ENCODE results near the gene FASLG.
A peak's percentile ranks its signal among the peaks of the same experiment; 100 is the strongest.

Gene FASLG

GRCh38 chr1:172669011-172669410 lies 10.1 kb downstream of the FASLG start:
- DNase-seq (no peak), ATAC-seq (ENCODE audit: insufficient read depth, low read depth) (no peak)
- no peaks in the 10 kb centered on the region for H3K27me3 ChIP-seq (ENCODE audit: insufficient read depth, low read length, poor library complexity)
- no peaks in the 10 kb centered on the region for H3K36me3 ChIP-seq (ENCODE audit: insufficient read depth, low read length)
- H3K9ac ChIP-seq (ENCODE audit: low read depth, low read length) = no peak overlapping the region
- H3K27ac ChIP-seq (ENCODE audit: low read length) = no peak overlapping the region
- H2AFZ ChIP-seq (ENCODE audit: low read depth, low read length) = no peak overlapping the region
- no peak for TF ChIP-seq EZH2 (IDR thresholded peaks at IDR 0.05; ENCODE audit: borderline replicate concordance, low read depth, low read length, severe bottlenecking)
- TF ChIP-seq, protein P1, sequence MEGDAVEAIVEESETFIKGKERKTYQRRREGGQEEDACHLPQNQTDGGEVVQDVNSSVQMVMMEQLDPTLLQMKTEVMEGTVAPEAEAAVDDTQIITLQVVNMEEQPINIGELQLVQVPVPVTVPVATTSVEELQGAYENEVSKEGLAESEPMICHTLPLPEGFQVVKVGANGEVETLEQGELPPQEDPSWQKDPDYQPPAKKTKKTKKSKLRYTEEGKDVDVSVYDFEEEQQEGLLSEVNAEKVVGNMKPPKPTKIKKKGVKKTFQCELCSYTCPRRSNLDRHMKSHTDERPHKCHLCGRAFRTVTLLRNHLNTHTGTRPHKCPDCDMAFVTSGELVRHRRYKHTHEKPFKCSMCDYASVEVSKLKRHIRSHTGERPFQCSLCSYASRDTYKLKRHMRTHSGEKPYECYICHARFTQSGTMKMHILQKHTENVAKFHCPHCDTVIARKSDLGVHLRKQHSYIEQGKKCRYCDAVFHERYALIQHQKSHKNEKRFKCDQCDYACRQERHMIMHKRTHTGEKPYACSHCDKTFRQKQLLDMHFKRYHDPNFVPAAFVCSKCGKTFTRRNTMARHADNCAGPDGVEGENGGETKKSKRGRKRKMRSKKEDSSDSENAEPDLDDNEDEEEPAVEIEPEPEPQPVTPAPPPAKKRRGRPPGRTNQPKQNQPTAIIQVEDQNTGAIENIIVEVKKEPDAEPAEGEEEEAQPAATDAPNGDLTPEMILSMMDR (IDR thresholded peaks at IDR 0.05; ENCODE audit: borderline replicate concordance, extremely low read depth, low read length, poor library complexity, severe bottlenecking) = no peak
- H3K79me2 ChIP-seq (ENCODE audit: insufficient read depth, low read length) = no peaks in the 10 kb centered on the region
- peaks cover 34% of the 10 kb centered on the region for H3K4me1 ChIP-seq (ENCODE audit: insufficient read depth, low read length)
- H4K20me1 ChIP-seq (ENCODE audit: insufficient read depth, low read length) = no peaks in the 10 kb centered on the region
- no peaks in the 10 kb centered on the region for H3K9me3 ChIP-seq (ENCODE audit: insufficient read depth, low read length, severe bottlenecking)
- H3K4me3 ChIP-seq (ENCODE audit: low read depth in 1 of 2, low read length in 2 of 2) = no peak overlapping the region
- no peak overlapping the region for H3K4me2 ChIP-seq (ENCODE audit: insufficient read depth, low read length)

DNA sequence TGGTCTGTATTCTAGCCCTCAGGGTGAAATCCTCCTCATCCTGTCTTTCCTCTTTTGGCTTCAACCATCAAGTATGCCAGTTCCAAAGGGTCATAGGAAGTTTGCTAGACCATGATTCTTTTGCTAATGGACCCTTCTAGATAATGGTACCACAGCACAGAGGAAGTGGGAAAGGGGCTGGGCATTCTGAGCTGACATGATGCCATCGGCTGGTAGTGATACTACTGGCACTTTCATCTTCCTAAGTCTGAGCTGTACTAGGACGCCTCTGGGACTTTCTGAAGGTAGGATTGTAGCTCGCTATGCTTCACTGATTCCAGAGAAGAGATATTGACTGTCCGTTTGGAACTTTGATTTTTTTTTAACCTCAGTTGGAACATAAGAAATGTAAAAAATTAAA lies 11.4 kb downstream of the FASLG start:
- Histone ChIP-seq H3K4me2 (ENCODE audit: insufficient read depth, low read length) (peak overlapping the region; percentile 53), H3K27me3 (ENCODE audit: insufficient read depth, low read length, poor library complexity) (no peaks in the 10 kb centered on the region), H2AFZ (ENCODE audit: low read depth, low read length) (no peak overlapping the region), H3K4me3 (ENCODE audit: low read depth in 1 of 2, low read length in 2 of 2) (peak overlapping the region in 1 of 2 experiments; percentile 13; a peak in 2 of 4 replicates), H3K36me3 (ENCODE audit: insufficient read depth, low read length) (no peaks in the 10 kb centered on the region), H4K20me1 (ENCODE audit: insufficient read depth, low read length) (no peaks in the 10 kb centered on the region), H3K9me3 (ENCODE audit: insufficient read depth, low read length, severe bottlenecking) (no peaks in the 10 kb centered on the region), H3K79me2 (ENCODE audit: insufficient read depth, low read length) (no peaks in the 10 kb centered on the region), H3K4me1 (ENCODE audit: insufficient read depth, low read length) (peaks cover 47% of the 10 kb centered on the region), H3K27ac (ENCODE audit: low read length) (peak overlapping the region; percentile 3; the same call in 1 of the 2 replicates), H3K9ac (ENCODE audit: low read depth, low read length) (no peak overlapping the region)
- ATAC-seq (ENCODE audit: insufficient read depth, low read depth) = peak; percentile 38
- peak; percentile 35 for DNase-seq
- TF ChIP-seq, protein P1 (IDR thresholded peaks at IDR 0.05; ENCODE audit: borderline replicate concordance, extremely low read depth, low read length, poor library complexity, severe bottlenecking) = no peak

- no peak for TF ChIP-seq EZH2 (IDR thresholded peaks at IDR 0.05; ENCODE audit: borderline replicate concordance, low read depth, low read length, severe bottlenecking)
- TF ChIP-seq, protein P1 (IDR thresholded peaks at IDR 0.05; ENCODE audit: borderline replicate concordance, extremely low read depth, low read length, poor library complexity, severe bottlenecking) = no peak
- H2AFZ ChIP-seq (ENCODE audit: low read depth, low read length) = no peak overlapping the region
- H4K20me1 ChIP-seq (ENCODE audit: insufficient read depth, low read length) = no peaks in the 10 kb centered on the region
- H3K4me2 ChIP-seq (ENCODE audit: insufficient read depth, low read length) = peak overlapping the region; percentile 53
- peaks cover 52% of the 10 kb centered on the region for H3K4me1 ChIP-seq (ENCODE audit: insufficient read depth, low read length)
- ATAC-seq (ENCODE audit: insufficient read depth, low read depth) = peak; percentile 78
- peak; percentile 59 for DNase-seq
- no peaks in the 10 kb centered on the region for H3K36me3 ChIP-seq (ENCODE audit: insufficient read depth, low read length)
- no peaks in the 10 kb centered on the region for H3K79me2 ChIP-seq (ENCODE audit: insufficient read depth, low read length)
- peak overlapping the region; percentile 59 for H3K27ac ChIP-seq (ENCODE audit: low read length)
- no peaks in the 10 kb centered on the region for H3K9me3 ChIP-seq (ENCODE audit: insufficient read depth, low read length, severe bottlenecking)
- H3K9ac ChIP-seq (ENCODE audit: low read depth, low read length) = no peak overlapping the region
- H3K27me3 ChIP-seq (ENCODE audit: insufficient read depth, low read length, poor library complexity) = no peaks in the 10 kb centered on the region
- H3K4me3 ChIP-seq (ENCODE audit: low read depth in 1 of 2, low read length in 2 of 2) = no peak overlapping the region; a peak in 1 of 4 replicates
Observed at GRCh38 chr1:172670791-172671190, 11.9 kb downstream of the FASLG start.

DNA sequence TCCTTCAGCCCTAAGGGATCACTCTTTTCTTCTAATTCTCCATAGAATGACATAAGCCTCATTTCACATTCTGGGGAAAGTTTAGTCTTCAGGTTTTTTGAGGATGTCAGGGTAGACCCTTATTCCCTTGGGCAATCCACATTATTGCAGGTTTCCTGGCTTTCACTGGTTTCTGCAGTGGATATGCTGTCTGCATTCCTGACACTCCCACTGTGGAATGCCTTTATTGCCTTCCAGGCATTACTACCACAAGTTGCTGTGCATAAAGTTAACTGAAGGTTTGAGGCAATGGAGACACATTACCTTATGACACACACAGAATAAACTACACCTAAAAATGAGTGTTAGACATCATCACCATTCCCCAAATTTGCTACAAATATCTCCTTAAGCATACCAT lies 12.7 kb downstream of the FASLG start:
- no peaks in the 10 kb centered on the region for H4K20me1 ChIP-seq (ENCODE audit: insufficient read depth, low read length)
- H3K4me3 ChIP-seq (ENCODE audit: low read depth in 1 of 2, low read length in 2 of 2) = no peak overlapping the region
- H3K36me3 ChIP-seq (ENCODE audit: insufficient read depth, low read length) = no peaks in the 10 kb centered on the region
- no peaks in the 10 kb centered on the region for H3K27me3 ChIP-seq (ENCODE audit: insufficient read depth, low read length, poor library complexity)
- 0 out of 2 replicates have a peak overlapping the region, but pooled peaks have one; percentile 31 for H3K27ac ChIP-seq (ENCODE audit: low read length)
- H3K4me1 ChIP-seq (ENCODE audit: insufficient read depth, low read length) = peaks cover 60% of the 10 kb centered on the region
- TF ChIP-seq, protein P1 (IDR thresholded peaks at IDR 0.05; ENCODE audit: borderline replicate concordance, extremely low read depth, low read length, poor library complexity, severe bottlenecking) = no peak
- TF ChIP-seq EZH2 (IDR thresholded peaks at IDR 0.05; ENCODE audit: borderline replicate concordance, low read depth, low read length, severe bottlenecking) = no peak
- no peak for ATAC-seq (ENCODE audit: insufficient read depth, low read depth)
- no peaks in the 10 kb centered on the region for H3K79me2 ChIP-seq (ENCODE audit: insufficient read depth, low read length)
- H3K9ac ChIP-seq (ENCODE audit: low read depth, low read length) = no peak overlapping the region
- H3K9me3 ChIP-seq (ENCODE audit: insufficient read depth, low read length, severe bottlenecking) = no peaks in the 10 kb centered on the region
- no peak for DNase-seq
- peak overlapping the region; percentile 53; the same call in 1 of the 2 replicates for H3K4me2 ChIP-seq (ENCODE audit: insufficient read depth, low read length)
- no peak overlapping the region for H2AFZ ChIP-seq (ENCODE audit: low read depth, low read length)
